8988T (cell line): ENCODE results near the gene ADAMTS15.

Experiments used
- DNase-seq: peaks from one replicate; pipeline ENCODE4 v3.0.0; 2011

ADAMTS15 gene

GRCh38 chr11:130518164-130518680 is 69.8 kb downstream of the ADAMTS15 start:
- DNase-seq: no peak

DNA sequence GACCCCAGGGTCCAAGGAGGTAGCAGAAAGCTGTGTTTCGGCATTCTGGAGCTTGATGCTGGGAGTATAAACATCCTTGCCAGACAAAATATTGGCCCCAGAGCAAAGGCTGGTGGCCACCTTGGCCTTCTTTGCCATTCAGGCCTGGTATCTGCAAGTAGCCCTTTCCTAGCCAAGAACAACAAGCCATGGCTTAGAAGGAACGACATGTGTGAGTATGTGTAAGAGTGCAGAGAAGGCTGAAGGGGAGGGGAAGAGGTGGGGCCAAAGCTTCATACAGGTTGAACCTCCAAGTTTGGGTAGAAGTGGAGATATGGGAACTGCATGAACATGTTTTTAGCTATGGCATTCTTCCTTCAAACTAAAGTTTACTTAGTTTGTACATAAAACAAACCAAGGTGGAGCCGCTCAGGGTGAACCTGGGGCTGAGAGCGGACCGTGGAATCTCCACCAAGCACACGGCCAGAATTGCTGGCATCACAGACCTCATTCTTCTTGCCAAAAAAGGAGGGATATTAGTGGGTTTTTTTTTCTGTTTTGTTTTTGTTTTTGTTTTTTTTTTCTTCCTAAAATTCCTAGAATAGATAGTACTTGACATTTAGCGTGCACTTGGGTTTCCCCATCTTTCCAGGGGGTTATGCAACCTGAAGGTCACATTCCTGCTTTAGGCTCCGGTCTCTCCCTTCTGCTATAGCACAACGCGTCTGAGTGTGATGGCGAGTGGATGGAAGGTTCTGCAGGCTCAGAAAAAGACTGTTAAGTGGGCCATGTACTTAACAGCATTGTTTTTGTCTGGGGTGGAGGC is 70.9 kb downstream of the ADAMTS15 start:
- DNase-seq: no peak

GRCh38 chr11:130520271-130520671 is 71.8 kb downstream of the ADAMTS15 start:
- DNase-seq: no peak

DNA sequence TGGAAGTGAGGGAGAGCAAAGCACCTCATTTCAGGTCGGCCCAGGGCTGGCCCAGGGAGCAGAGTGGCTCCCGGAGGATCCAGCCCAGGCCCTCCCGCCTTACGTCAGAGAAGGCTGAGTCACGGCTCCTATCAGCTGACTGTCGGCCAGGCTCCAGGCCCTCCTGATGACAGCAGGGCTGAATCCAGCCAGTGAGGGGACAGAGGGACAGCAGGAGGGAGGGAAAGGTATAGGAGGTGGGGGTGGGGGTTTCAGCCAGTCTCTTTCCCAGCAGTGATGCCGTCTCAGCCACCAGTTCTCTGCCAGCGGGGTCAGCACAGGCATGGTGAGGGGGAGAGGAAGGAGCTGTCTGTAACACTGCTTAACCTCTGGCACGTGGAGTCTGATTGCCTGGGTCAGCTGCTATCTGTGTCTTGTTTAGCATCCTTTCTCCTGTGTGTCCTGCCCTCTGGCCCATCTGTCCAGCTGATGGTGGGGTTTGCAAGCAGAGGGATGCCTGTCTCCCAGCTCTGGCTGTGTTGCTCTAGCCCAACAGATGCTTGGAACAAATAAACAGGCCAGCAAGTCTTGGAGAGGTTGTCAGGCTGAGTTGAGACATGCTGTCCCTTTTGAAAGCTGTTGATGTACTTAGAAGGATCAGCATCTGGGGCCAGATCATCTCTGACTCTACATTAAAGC is 74.0 kb downstream of the ADAMTS15 start:
- peak; percentile 34 for DNase-seq

DNA sequence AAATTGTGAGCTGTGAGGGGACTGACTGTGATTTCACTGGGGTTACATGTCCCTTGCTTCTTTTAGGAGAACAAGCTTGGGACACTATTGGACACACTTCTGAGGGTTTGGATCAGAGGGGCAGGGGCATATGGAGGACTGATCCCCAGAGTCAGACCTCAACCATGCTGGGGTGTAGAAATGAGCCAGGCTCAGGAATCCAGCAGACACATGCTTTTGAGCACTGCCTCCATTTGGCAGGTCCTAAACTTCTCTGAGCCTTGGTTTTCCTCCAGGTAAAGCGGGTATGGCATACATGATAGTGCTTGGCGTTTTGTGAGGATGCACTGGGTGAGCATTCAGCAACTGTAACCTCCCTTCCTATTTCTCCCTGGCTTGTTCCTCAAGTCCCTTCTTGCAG is 74.7 kb downstream of the ADAMTS15 start:
- DNase-seq: no peak

- no peak for DNase-seq
Observed at GRCh38 chr11:130523609-130524008, 75.2 kb downstream of the ADAMTS15 start.

- no peak for DNase-seq
Observed at GRCh38 chr11:130524132-130524790, 75.8 kb downstream of the ADAMTS15 start.

DNA sequence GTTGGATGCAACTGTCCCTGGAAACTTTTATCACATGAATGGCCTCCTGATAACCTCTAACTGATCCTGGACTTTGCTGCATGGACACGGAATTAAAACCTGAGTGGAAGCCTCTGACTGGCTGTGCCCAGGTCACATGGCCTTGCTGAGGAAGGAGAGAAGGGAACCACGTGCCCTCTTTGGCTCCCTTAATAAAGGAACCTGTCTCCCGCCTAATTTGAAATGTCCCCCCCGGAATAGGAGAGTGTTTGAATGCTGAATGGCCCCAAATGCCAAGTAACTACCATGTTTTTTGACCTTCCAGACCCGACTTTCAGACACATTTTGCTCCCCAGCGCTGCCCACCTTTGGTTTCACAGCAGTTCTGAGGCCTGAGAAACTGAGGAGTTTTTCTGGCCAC is 76.9 kb downstream of the ADAMTS15 start:
- DNase-seq: no peak
